ENCODE results near the gene METRN. TPM values are rescaled to one million over a fixed set of nuclear protein-coding genes. Genes with fewer than 3 reads are reported as not detected.

The METRN gene
- total RNA-seq, 2 experiments from 2014 or later = 2.6 to 3.2 TPM

GRCh38 chr16:764848-765487, 50.0 kb downstream of the METRN start:
- H3K27me3 Mint-ChIP-seq = no peaks in the 10 kb centered on the region
- ChIA-PET CTCF (no interaction called here), POLR2A (no interaction called here)
- no peak overlapping the region for H3K27ac Mint-ChIP-seq
- H3K4me3 ChIP-seq (ENCODE audit: low read length) = no peak overlapping the region
- H3K4me1 Mint-ChIP-seq (ENCODE audit: low read depth) = no peaks in the 10 kb centered on the region
- TF ChIP-seq CTCF (IDR thresholded peaks at IDR 0.05) = no peak
- intact Hi-C loops (cut with DNase I, micrococcal nuclease) = no loop called here
- H3K36me3 ChIP-seq (ENCODE audit: insufficient read depth, low read length) = no peaks in the 10 kb centered on the region
- H3K27me3 ChIP-seq (ENCODE audit: control insufficient read depth in 1 of 2, insufficient read depth in 2 of 2, low read length in 2 of 2) = peaks cover 0 to 2% of the 10 kb centered on the region in 2 experiments
- H3K4me3 Mint-ChIP-seq = no peak overlapping the region
- H3K36me3 Mint-ChIP-seq (ENCODE audit: low read depth) = no peaks in the 10 kb centered on the region
- no peaks in the 10 kb centered on the region for H3K9me3 Mint-ChIP-seq
- no peak overlapping the region for H3K27ac ChIP-seq (ENCODE audit: low read depth in 1 of 2, low read length in 2 of 2)
- DNase-seq (peak in 2 of 14 experiments; percentile 4 to 20), ATAC-seq (ENCODE audit: poor library complexity) (no peak)
- no peaks in the 10 kb centered on the region for H3K4me1 ChIP-seq (ENCODE audit: insufficient read depth, low read length)
- H3K9me3 ChIP-seq (ENCODE audit: control insufficient read depth in 1 of 2, insufficient read depth in 1 of 2, low read length in 2 of 2) = no peaks in the 10 kb centered on the region

GRCh38 chr16:765488-765865, 50.6 kb downstream of the METRN start:
- no peaks in the 10 kb centered on the region for H3K36me3 ChIP-seq (ENCODE audit: insufficient read depth, low read length)
- Mint-ChIP-seq H3K36me3 (ENCODE audit: low read depth) (no peaks in the 10 kb centered on the region), H3K27me3 (no peaks in the 10 kb centered on the region), H3K4me3 (no peak overlapping the region), H3K27ac (no peak overlapping the region), H3K9me3 (no peaks in the 10 kb centered on the region), H3K4me1 (ENCODE audit: low read depth) (no peaks in the 10 kb centered on the region)
- no peak for ATAC-seq (ENCODE audit: poor library complexity)
- ChIA-PET POLR2A (no interaction called here), CTCF (no interaction called here)
- H3K27ac ChIP-seq (ENCODE audit: low read depth in 1 of 2, low read length in 2 of 2) = no peak overlapping the region
- no peaks in the 10 kb centered on the region for H3K4me1 ChIP-seq (ENCODE audit: insufficient read depth, low read length)
- no peaks in the 10 kb centered on the region for H3K9me3 ChIP-seq (ENCODE audit: control insufficient read depth in 1 of 2, insufficient read depth in 1 of 2, low read length in 2 of 2)
- TF ChIP-seq CTCF (IDR thresholded peaks at IDR 0.05) = no peak
- DNase-seq = no peak
- intact Hi-C loops (cut with DNase I, micrococcal nuclease) = no loop called here
- H3K27me3 ChIP-seq (ENCODE audit: control insufficient read depth in 1 of 2, insufficient read depth in 2 of 2, low read length in 2 of 2) = peaks cover 0 to 2% of the 10 kb centered on the region in 2 experiments
- H3K4me3 ChIP-seq (ENCODE audit: low read length) = no peak overlapping the region

- Histone ChIP-seq H3K27ac (ENCODE audit: low read depth in 1 of 2, low read length in 2 of 2) (no peak overlapping the region), H3K9me3 (ENCODE audit: control insufficient read depth in 1 of 2, insufficient read depth in 1 of 2, low read length in 2 of 2) (no peaks in the 10 kb centered on the region), H3K4me1 (ENCODE audit: insufficient read depth, low read length) (no peaks in the 10 kb centered on the region), H3K4me3 (ENCODE audit: low read length) (no peak overlapping the region), H3K36me3 (ENCODE audit: insufficient read depth, low read length) (no peaks in the 10 kb centered on the region), H3K27me3 (ENCODE audit: control insufficient read depth in 1 of 2, insufficient read depth in 2 of 2, low read length in 2 of 2) (peaks cover 0 to 2% of the 10 kb centered on the region in 2 experiments)
- H3K4me3 Mint-ChIP-seq = no peak overlapping the region
- no peaks in the 10 kb centered on the region for H3K9me3 Mint-ChIP-seq
- intact Hi-C loops (cut with DNase I, micrococcal nuclease) = no loop called here
- no peaks in the 10 kb centered on the region for H3K36me3 Mint-ChIP-seq (ENCODE audit: low read depth)
- no peak overlapping the region for H3K27ac Mint-ChIP-seq
- no peaks in the 10 kb centered on the region for H3K4me1 Mint-ChIP-seq (ENCODE audit: low read depth)
- ChIA-PET CTCF (no interaction called here), POLR2A (no interaction called here)
- no peaks in the 10 kb centered on the region for H3K27me3 Mint-ChIP-seq
- ATAC-seq (ENCODE audit: poor library complexity) (no peak), DNase-seq (peak in 2 of 14 experiments; percentile 3 to 17)
- no peak for TF ChIP-seq CTCF (IDR thresholded peaks at IDR 0.05)
Measured at GRCh38 chr16:766008-766819, 51.3 kb downstream of the METRN start.
